HepG2 (cell line): Measurements from ENCODE around the gene KRABD2.

Experiments used
- MAF1 ChIP-seq: sonication (generic); formaldehyde crosslinking; IDR thresholded peaks from 2 replicates; pipeline ENCODE4 v1.5.0; 2020; ENCODE audit warnings: missing genetic modification reagents, borderline replicate concordance
- RFXAP ChIP-seq: sonication (generic); formaldehyde crosslinking; IDR thresholded peaks from 2 replicates; pipeline ENCODE4 v1.4.0; 2020; ENCODE audit warnings: missing genetic modification reagents, borderline replicate concordance
- SRSF1 ChIP-seq: fragments of 200-400 bp; formaldehyde crosslinking; optimal IDR thresholded peaks from 2 replicates; pipeline ENCODE3; 2017; ENCODE audit warnings: mild to moderate bottlenecking, low read depth, low read length, moderate library complexity
- TP53 ChIP-seq: sonication (generic); formaldehyde crosslinking; conservative IDR thresholded peaks from 2 replicates; pipeline ENCODE4 v1.4.0; 2020; ENCODE audit warnings: missing genetic modification reagents
- ZNF101 ChIP-seq: sonication (generic); formaldehyde crosslinking; IDR thresholded peaks from 2 replicates; pipeline ENCODE4 v1.4.0; 2020; ENCODE audit warnings: mild to moderate bottlenecking, low read depth, missing genetic modification reagents, borderline replicate concordance
- ZNF251 ChIP-seq: sonication (generic); formaldehyde crosslinking; IDR thresholded peaks from 2 replicates; pipeline ENCODE4 v1.9.0; 2021; ENCODE audit warnings: mild to moderate bottlenecking, missing genetic modification reagents
- ZNF264 ChIP-seq: sonication (generic); formaldehyde crosslinking; IDR thresholded peaks from 2 replicates; pipeline ENCODE4 v1.4.0; 2020; ENCODE audit warnings: missing genetic modification reagents
- ZNF331 ChIP-seq: sonication (generic); formaldehyde crosslinking; IDR thresholded peaks from 2 replicates; pipeline ENCODE4 v1.4.0; 2020; ENCODE audit warnings: missing genetic modification reagents
- ZNF569 ChIP-seq: sonication (generic); formaldehyde crosslinking; IDR thresholded peaks from 2 replicates; pipeline ENCODE4 v1.5.0; 2020; ENCODE audit warnings: mild to moderate bottlenecking, missing genetic modification reagents, moderate library complexity, borderline replicate concordance
- ZNF720 ChIP-seq: sonication (generic); formaldehyde crosslinking; IDR thresholded peaks from 2 replicates; pipeline ENCODE4 v1.4.0; 2020; ENCODE audit warnings: missing genetic modification reagents
- ZNF724P ChIP-seq: sonication (generic); formaldehyde crosslinking; IDR thresholded peaks from 2 replicates; pipeline ENCODE4 v1.8.0; 2022; ENCODE audit warnings: missing genetic modification reagents, borderline replicate concordance
- ZNF746 ChIP-seq: sonication (generic); formaldehyde crosslinking; IDR thresholded peaks from 2 replicates; pipeline ENCODE4 v1.8.0; 2022; ENCODE audit warnings: mild to moderate bottlenecking, missing genetic modification reagents
- ZNF883 ChIP-seq: sonication (generic); formaldehyde crosslinking; IDR thresholded peaks from 2 replicates; pipeline ENCODE4 v1.5.1; 2020; ENCODE audit warnings: mild to moderate bottlenecking, missing genetic modification reagents; ENCODE audit errors: not compliant biosample characterization
- ZSCAN21 ChIP-seq: sonication (generic); formaldehyde crosslinking; IDR thresholded peaks from 2 replicates; pipeline ENCODE4 v1.8.0; 2022; ENCODE audit warnings: mild to moderate bottlenecking, missing genetic modification reagents, moderate library complexity, borderline replicate concordance
- ZZZ3 ChIP-seq: sonication (generic); formaldehyde crosslinking; IDR thresholded peaks from 2 replicates; pipeline ENCODE4 v1.4.0; 2020; ENCODE audit warnings: missing genetic modification reagents, mild to moderate bottlenecking, borderline replicate concordance
- TF ChIP-seq, protein P1 (sequence below): sonication (generic); formaldehyde crosslinking; IDR thresholded peaks from 2 replicates; pipeline ENCODE4 v1.5.1; 2020; ENCODE audit warnings: mild to moderate bottlenecking, missing genetic modification reagents, moderate library complexity
- TF ChIP-seq, protein P2 (sequence below): sonication (generic); formaldehyde crosslinking; IDR thresholded peaks from 2 replicates; pipeline ENCODE4 v1.5.0; 2020; ENCODE audit warnings: missing genetic modification reagents, mild to moderate bottlenecking, borderline replicate concordance
- TF ChIP-seq, protein P3 (sequence below): IDR thresholded peaks from 2 replicates; pipeline ENCODE4 v1.6.1; 2018; ENCODE audit warnings: missing genetic modification reagents, mild to moderate bottlenecking, missing compliant biosample characterization

Gene KRABD2

DNA sequence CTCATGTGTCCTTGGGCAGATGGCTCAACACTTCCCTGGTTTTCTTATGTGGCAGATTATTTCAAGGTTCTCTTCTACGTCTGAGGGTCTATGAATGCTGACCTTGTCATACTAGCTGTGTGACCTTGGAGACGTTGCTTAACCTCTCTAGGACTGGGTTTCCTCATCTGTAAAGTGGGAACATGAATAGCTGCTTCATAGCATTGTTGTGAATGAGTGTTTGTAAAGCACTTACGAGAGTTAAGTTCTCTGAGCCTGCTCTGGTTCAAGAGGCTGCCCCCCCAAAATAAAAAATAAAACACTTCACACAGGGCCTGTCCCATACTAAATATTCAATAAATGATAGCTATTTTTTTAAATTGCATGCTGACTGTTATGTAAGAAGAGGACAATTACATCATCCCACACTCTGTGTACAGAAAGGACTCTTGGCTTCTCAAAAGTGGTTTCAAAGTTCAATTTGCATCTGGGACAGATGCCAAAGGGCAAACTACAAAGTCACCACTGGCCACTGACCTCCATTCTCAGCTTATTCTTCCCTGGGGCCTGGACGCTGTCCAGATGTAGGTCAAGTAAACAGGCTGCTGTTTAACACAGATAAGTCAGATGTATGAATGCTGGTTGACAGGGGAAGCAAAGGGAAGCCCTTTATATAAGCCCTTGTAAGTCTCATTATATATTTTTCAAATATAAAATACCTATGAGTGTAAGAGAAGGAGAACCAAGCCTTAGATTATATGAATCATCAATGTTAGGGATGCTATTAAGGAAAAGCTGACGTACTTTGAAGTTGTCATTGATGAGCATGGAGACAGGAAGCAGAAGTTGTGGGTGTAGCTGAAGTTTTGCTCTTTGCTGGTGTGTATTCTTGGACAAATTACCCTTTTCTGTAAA lies 43.8 kb upstream of the KRABD2 start (continued):
- TF ChIP-seq, protein P1, sequence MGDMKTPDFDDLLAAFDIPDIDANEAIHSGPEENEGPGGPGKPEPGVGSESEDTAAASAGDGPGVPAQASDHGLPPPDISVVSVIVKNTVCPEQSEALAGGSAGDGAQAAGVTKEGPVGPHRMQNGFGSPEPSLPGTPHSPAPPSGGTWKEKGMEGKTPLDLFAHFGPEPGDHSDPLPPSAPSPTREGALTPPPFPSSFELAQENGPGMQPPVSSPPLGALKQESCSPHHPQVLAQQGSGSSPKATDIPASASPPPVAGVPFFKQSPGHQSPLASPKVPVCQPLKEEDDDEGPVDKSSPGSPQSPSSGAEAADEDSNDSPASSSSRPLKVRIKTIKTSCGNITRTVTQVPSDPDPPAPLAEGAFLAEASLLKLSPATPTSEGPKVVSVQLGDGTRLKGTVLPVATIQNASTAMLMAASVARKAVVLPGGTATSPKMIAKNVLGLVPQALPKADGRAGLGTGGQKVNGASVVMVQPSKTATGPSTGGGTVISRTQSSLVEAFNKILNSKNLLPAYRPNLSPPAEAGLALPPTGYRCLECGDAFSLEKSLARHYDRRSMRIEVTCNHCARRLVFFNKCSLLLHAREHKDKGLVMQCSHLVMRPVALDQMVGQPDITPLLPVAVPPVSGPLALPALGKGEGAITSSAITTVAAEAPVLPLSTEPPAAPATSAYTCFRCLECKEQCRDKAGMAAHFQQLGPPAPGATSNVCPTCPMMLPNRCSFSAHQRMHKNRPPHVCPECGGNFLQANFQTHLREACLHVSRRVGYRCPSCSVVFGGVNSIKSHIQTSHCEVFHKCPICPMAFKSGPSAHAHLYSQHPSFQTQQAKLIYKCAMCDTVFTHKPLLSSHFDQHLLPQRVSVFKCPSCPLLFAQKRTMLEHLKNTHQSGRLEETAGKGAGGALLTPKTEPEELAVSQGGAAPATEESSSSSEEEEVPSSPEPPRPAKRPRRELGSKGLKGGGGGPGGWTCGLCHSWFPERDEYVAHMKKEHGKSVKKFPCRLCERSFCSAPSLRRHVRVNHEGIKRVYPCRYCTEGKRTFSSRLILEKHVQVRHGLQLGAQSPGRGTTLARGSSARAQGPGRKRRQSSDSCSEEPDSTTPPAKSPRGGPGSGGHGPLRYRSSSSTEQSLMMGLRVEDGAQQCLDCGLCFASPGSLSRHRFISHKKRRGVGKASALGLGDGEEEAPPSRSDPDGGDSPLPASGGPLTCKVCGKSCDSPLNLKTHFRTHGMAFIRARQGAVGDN (CRISPR knock-in tag): no peak
- peak; percentile 97 for TF ChIP-seq ZNF331 (CRISPR knock-in tag)
- no peak for TF ChIP-seq ZNF720 (CRISPR knock-in tag)
- TF ChIP-seq RFXAP (CRISPR knock-in tag): peak; percentile 73
- TF ChIP-seq TP53 (CRISPR knock-in tag): no peak; the same call in 1 of the 2 replicates
- TF ChIP-seq ZZZ3 (CRISPR knock-in tag): no peak
- TF ChIP-seq ZSCAN21 (CRISPR knock-in tag): no peak
- TF ChIP-seq ZNF746 (CRISPR knock-in tag): peak; percentile 33; the same call in 1 of the 2 replicates
- TF ChIP-seq ZNF264 (CRISPR knock-in tag): peak; percentile 92
- TF ChIP-seq, protein P2, sequence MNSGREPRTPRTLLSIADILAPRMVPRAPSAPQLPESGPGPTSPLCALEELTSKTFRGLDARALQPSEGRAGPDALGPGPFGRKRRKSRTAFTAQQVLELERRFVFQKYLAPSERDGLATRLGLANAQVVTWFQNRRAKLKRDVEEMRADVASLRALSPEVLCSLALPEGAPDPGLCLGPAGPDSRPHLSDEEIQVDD (CRISPR knock-in tag): no peak
- TF ChIP-seq ZNF101: no peak
- no peak for TF ChIP-seq ZNF569 (CRISPR knock-in tag)
- TF ChIP-seq ZNF883 (CRISPR knock-in tag): no peak
- TF ChIP-seq, protein P3, sequence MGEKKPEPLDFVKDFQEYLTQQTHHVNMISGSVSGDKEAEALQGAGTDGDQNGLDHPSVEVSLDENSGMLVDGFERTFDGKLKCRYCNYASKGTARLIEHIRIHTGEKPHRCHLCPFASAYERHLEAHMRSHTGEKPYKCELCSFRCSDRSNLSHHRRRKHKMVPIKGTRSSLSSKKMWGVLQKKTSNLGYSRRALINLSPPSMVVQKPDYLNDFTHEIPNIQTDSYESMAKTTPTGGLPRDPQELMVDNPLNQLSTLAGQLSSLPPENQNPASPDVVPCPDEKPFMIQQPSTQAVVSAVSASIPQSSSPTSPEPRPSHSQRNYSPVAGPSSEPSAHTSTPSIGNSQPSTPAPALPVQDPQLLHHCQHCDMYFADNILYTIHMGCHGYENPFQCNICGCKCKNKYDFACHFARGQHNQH (CRISPR knock-in tag): peak; percentile 88; the same call in 1 of the 2 replicates
- no peak for TF ChIP-seq ZNF724P (CRISPR knock-in tag)
- TF ChIP-seq ZNF251 (CRISPR knock-in tag): no peak
- no peak for TF ChIP-seq MAF1 (CRISPR knock-in tag)
- TF ChIP-seq SRSF1: no peak
